Measurements from ENCODE around the gene ISOC2. TPM values are rescaled to one million over a fixed set of nuclear protein-coding genes. Genes with fewer than 3 reads are reported as not detected.
A peak's percentile ranks its signal among the peaks of the same experiment; 100 is the strongest.

The ISOC2 gene
- total and polyA plus RNA-seq, 9 of the 15 experiments (the other 6 are each of a cell fraction or from before 2014, with no cell fraction given): 1.2 to 229 (median 58.3) TPM

- no peak for ATAC-seq
- peaks cover 27 to 42% of the 10 kb centered on the region in 2 experiments for H3K4me1 ChIP-seq (replicated peaks in 1 of 2; ENCODE audit: control insufficient read depth in 2 of 2, insufficient read depth in 2 of 2, low read length in 2 of 2)
- H3K4me2 ChIP-seq (ENCODE audit: insufficient read depth, low read length): no peak overlapping the region
- no peak for FAIRE-seq
- H3K4me3 ChIP-seq: no peak overlapping the region
- CTCF ChIA-PET (ENCODE audit: low intra/inter-chr PET ratio): no interaction called here
- no peaks in the 10 kb centered on the region for H3K79me2 ChIP-seq (ENCODE audit: control insufficient read depth, insufficient read depth, low read length)
- H2AFZ ChIP-seq (ENCODE audit: low read depth, low read length): no peak overlapping the region
- DNase-seq (ENCODE audit: extremely low read depth in 1 of 4, low spot score in 3 of 4): no peak
- no TSS peak for BruUV-seq (replicated peaks)
- H3K9me1 ChIP-seq (ENCODE audit: control insufficient read depth, insufficient read depth, low read length): no peaks in the 10 kb centered on the region
- in situ Hi-C loops (cut with MboI) (no loop called here), intact Hi-C loops (cut with micrococcal nuclease) (no loop called here)
- H4K20me1 ChIP-seq (replicated peaks; ENCODE audit: control insufficient read depth, insufficient read depth, low read length): no peaks in the 10 kb centered on the region
- no peaks in the 10 kb centered on the region for H3K9me3 ChIP-seq (replicated peaks; ENCODE audit: control insufficient read depth, insufficient read depth, low read depth, low read length)
- peak overlapping the region in 1 of 2 experiments; percentile 55; a peak in 1 of 4 replicates for H3K9ac ChIP-seq (ENCODE audit: insufficient read depth in 1 of 2, low read depth in 2 of 2, low read length in 2 of 2)
- TF ChIP-seq CBX3 (IDR thresholded peaks at IDR 0.05; ENCODE audit: borderline replicate concordance in 1 of 2, low read length in 2 of 2) (no peak), ZFP36 (IDR thresholded peaks at IDR 0.05; ENCODE audit: low read depth, low read length, partially characterized antibody) (peak; percentile 78), BCOR (IDR thresholded peaks at IDR 0.05) (peak; percentile 48; the same call in 1 of the 2 replicates)
- H3K36me3 ChIP-seq (ENCODE audit: control insufficient read depth, insufficient read depth, low read length): no peaks in the 10 kb centered on the region; the same call in 2 of the 3 replicates
- POLR2A ChIA-PET: no interaction called here
- 79% methylated on average over 8 of the region's 8 CpGs for WGBS (ENCODE audit: insufficient coverage, low coverage, missing lambda C conversion rate)
- no peaks in the 10 kb centered on the region for H3K27me3 ChIP-seq (ENCODE audit: control insufficient read depth in 2 of 2, insufficient read depth in 2 of 2, low read length in 2 of 2)
- no peak overlapping the region for H3K27ac ChIP-seq (ENCODE audit: extremely low read depth, low read depth, low read length)
Observed at GRCh38 chr19:55472463-55472862, 11.0 kb upstream of the ISOC2 start.

GRCh38 chr19:55471266-55471665 lies 9.8 kb upstream of the ISOC2 start:
- FAIRE-seq: no peak
- intact Hi-C loops (cut with micrococcal nuclease): no loop called here
- H4K20me1 ChIP-seq (replicated peaks; ENCODE audit: control insufficient read depth, insufficient read depth, low read length): no peaks in the 10 kb centered on the region
- no peaks in the 10 kb centered on the region for H3K9me3 ChIP-seq (replicated peaks; ENCODE audit: control insufficient read depth, insufficient read depth, low read depth, low read length)
- H3K4me3 ChIP-seq: no peak overlapping the region
- no peak for ATAC-seq
- BruUV-seq (replicated peaks): no TSS peak
- no peaks in the 10 kb centered on the region for H3K79me2 ChIP-seq (ENCODE audit: control insufficient read depth, insufficient read depth, low read length)
- H2AFZ ChIP-seq (ENCODE audit: low read depth, low read length): no peak overlapping the region
- no peaks in the 10 kb centered on the region for H3K9me1 ChIP-seq (ENCODE audit: control insufficient read depth, insufficient read depth, low read length)
- CTCF ChIA-PET (ENCODE audit: low intra/inter-chr PET ratio): no interaction called here
- POLR2A ChIA-PET: interaction anchor here (0.6 kb wide), 1 partner anchor 38 kb away, joined by 3 read pairs; no protein-coding TSS in a partner anchor
- no peak for DNase-seq (ENCODE audit: extremely low read depth in 1 of 4, low spot score in 3 of 4)
- H3K36me3 ChIP-seq (ENCODE audit: control insufficient read depth, insufficient read depth, low read length): no peaks in the 10 kb centered on the region; the same call in 2 of the 3 replicates
- H3K4me1 ChIP-seq (replicated peaks in 1 of 2; ENCODE audit: control insufficient read depth in 2 of 2, insufficient read depth in 2 of 2, low read length in 2 of 2): peaks cover 35 to 49% of the 10 kb centered on the region in 2 experiments
- H3K27me3 ChIP-seq (ENCODE audit: control insufficient read depth in 2 of 2, insufficient read depth in 2 of 2, low read length in 2 of 2): no peaks in the 10 kb centered on the region
- no peak overlapping the region for H3K4me2 ChIP-seq (ENCODE audit: insufficient read depth, low read length)
- H3K27ac ChIP-seq (ENCODE audit: extremely low read depth, low read depth, low read length): no peak overlapping the region
- WGBS (ENCODE audit: insufficient coverage, low coverage, missing lambda C conversion rate): 65% methylated on average over 13 of the region's 13 CpGs
- in situ Hi-C loops (cut with MboI): no loop called here
- H3K9ac ChIP-seq (ENCODE audit: insufficient read depth in 1 of 2, low read depth in 2 of 2, low read length in 2 of 2): 0 out of 4 replicates have a peak overlapping the region, but pooled peaks of 1 of the 2 experiments have one; percentile 10
- no peak for TF ChIP-seq ZNF134 (CRISPR knock-in tag; conservative IDR thresholded peaks at IDR 0.05)
- TF ChIP-seq ZNF143 (CRISPR knock-in tag; IDR thresholded peaks at IDR 0.05): no peak
- TF ChIP-seq HSF4 (CRISPR knock-in tag; IDR thresholded peaks at IDR 0.05; ENCODE audit: borderline replicate concordance): no peak
- no peak for TF ChIP-seq TFAM (CRISPR knock-in tag; conservative IDR thresholded peaks at IDR 0.05)
- TF ChIP-seq ZFP36 (IDR thresholded peaks at IDR 0.05; ENCODE audit: low read depth, low read length, partially characterized antibody): no peak
- no peak for TF ChIP-seq GTF2E2 (tag; IDR thresholded peaks at IDR 0.05)
- TF ChIP-seq BHLHE40 (IDR thresholded peaks at IDR 0.05; ENCODE audit: low read length): no peak
- no peak for TF ChIP-seq MED1 (CRISPR knock-in tag; IDR thresholded peaks at IDR 0.05; ENCODE audit: borderline replicate concordance)
- TF ChIP-seq CGGBP1 (CRISPR knock-in tag; IDR thresholded peaks at IDR 0.05): no peak
- no peak for TF ChIP-seq ZNF551 (CRISPR knock-in tag; IDR thresholded peaks at IDR 0.05)
- no peak for TF ChIP-seq NKRF (IDR thresholded peaks at IDR 0.05; ENCODE audit: borderline replicate concordance)
- TF ChIP-seq E2F3 (CRISPR knock-in tag; IDR thresholded peaks at IDR 0.05): no peak
- no peak for TF ChIP-seq PKNOX1 (IDR thresholded peaks at IDR 0.05)
